GM11168 (cell line): ENCODE data around the gene CFAP77.

Experiments
- in situ Hi-C: fragments of 300-500 bp; cut with MboI; formaldehyde crosslinking; loops from one replicate; pipeline ENCODE4 v1.12.0; 2022; ENCODE audit warnings: low sequenced_read_pairs; ENCODE audit not compliant: unreplicated experiment

CFAP77 gene

GRCh38 chr9:132539096-132539495, 129.1 kb downstream of the CFAP77 start:
- in situ Hi-C loops, result no loop called here

- in situ Hi-C loops, result no loop called here
Observed at GRCh38 chr9:132541051-132541450, 131.0 kb downstream of the CFAP77 start.

- in situ Hi-C loops, result no loop called here
Observed at GRCh38 chr9:132541870-132542830, 132.1 kb downstream of the CFAP77 start.

- in situ Hi-C loops, result no loop called here
Observed at GRCh38 chr9:132543251-132543650, 133.2 kb downstream of the CFAP77 start.

- in situ Hi-C loops, result no loop called here
Observed at GRCh38 chr9:132543960-132544359, 133.9 kb downstream of the CFAP77 start.

- in situ Hi-C loops, result no loop called here
Observed at GRCh38 chr9:132545578-132545977, 135.6 kb downstream of the CFAP77 start.

- in situ Hi-C loops, result no loop called here
Observed at GRCh38 chr9:132546148-132547051, 136.4 kb downstream of the CFAP77 start.

GRCh38 chr9:132547052-132547431, 137.0 kb downstream of the CFAP77 start:
- in situ Hi-C loops, result no loop called here

GRCh38 chr9:132547436-132547835, 137.4 kb downstream of the CFAP77 start:
- in situ Hi-C loops, result no loop called here

GRCh38 chr9:132547976-132548730, 138.1 kb downstream of the CFAP77 start:
- in situ Hi-C loops, result no loop called here

- in situ Hi-C loops, result no loop called here
Observed at GRCh38 chr9:132548751-132549640, 139.0 kb downstream of the CFAP77 start.

- in situ Hi-C loops, result no loop called here
Observed at GRCh38 chr9:132551556-132551955, 141.5 kb downstream of the CFAP77 start.

- in situ Hi-C loops, result no loop called here
Observed at GRCh38 chr9:132552041-132552440, 142.0 kb downstream of the CFAP77 start.

GRCh38 chr9:132554755-132555154, 144.7 kb downstream of the CFAP77 start:
- in situ Hi-C loops, result no loop called here

- in situ Hi-C loops, result no loop called here
Observed at GRCh38 chr9:132555528-132555927, 145.5 kb downstream of the CFAP77 start.

- in situ Hi-C loops, result no loop called here
Observed at GRCh38 chr9:132556235-132556634, 146.2 kb downstream of the CFAP77 start.

GRCh38 chr9:132556714-132557113, 146.7 kb downstream of the CFAP77 start:
- in situ Hi-C loops, result no loop called here

GRCh38 chr9:132557159-132557558, 147.1 kb downstream of the CFAP77 start:
- in situ Hi-C loops, result no loop called here

- in situ Hi-C loops, result no loop called here
Observed at GRCh38 chr9:132559711-132560110, 149.7 kb downstream of the CFAP77 start.
